IPS-18c (cell line): ENCODE data around the gene RAPGEF2.
"Not testable (repeated sequence)": the region's sequence is repeated elsewhere in the genome, so short reads cannot be mapped to it uniquely, and the experiment has no call there.

Experiments used
- H3K4me3 ChIP-seq: 2 replicates; pipeline ENCODE4 v1.7.0; 2013; ENCODE audit warnings: low read depth, mild to moderate bottlenecking, low read length, moderate library complexity; ENCODE audit not compliant: insufficient read depth
- H3K9me3 ChIP-seq: one replicate; pipeline ENCODE4 v1.6.1; 2013; ENCODE audit warnings: mild to moderate bottlenecking, low read length, moderate library complexity; ENCODE audit not compliant: control insufficient read depth, insufficient read depth

RAPGEF2 gene

DNA sequence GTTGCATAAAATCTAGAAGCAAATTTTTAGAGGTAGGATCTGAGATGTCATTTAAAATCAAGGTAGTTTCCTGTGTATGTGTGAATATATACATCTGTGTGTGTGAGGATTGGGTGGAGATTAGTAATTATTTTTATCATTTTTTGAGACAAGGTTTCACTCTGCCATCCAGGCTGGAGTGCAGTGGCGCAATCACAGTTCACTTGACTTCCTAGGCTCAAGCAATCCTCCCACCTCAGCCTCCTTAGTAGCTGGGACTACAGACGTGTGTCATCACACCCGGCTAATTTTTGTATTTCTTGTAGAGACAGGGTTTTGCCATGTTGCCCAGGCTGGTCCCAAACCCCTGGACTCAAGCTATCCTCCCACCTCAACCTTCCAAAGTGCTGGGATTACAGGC is 188.3 kb downstream of the RAPGEF2 start:
- no peaks in the 10 kb centered on the region for H3K9me3 ChIP-seq
- H3K4me3 ChIP-seq, result no peak overlapping the region

DNA sequence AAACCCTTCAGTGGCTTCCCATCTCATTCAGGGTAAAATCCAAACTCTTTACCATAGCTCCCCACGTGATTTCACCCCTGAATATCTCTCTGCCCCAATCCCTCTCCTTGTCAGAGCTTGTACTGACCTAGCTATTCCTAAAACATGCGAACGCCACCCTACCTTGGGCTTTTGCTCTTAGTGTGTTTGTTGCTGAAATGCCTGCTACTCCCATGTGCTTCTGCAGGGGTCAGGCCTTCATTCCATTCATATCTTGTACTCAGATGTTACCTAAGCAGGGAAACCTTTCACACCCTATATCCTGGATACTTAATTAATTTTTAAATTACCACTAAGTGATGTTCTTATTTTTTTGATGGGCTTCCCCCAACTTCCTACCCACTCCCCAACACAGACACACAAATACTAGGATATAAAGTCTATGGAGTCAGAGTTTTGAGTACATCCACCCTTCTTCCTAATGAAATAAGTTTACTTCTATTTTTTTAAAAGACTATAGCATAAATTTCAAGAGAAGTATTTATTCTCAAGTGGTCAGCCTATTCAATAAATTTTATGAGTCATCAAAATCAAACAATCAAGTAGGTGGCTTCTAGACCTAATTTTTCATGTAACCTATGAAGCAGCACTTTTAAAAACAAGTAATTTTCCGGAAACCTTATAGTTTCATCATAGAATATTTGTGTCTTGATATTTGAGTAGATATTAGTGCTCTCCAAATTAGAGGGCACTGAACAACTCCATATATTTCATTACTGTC is 189.4 kb downstream of the RAPGEF2 start:
- H3K4me3 ChIP-seq, result no peak overlapping the region

DNA sequence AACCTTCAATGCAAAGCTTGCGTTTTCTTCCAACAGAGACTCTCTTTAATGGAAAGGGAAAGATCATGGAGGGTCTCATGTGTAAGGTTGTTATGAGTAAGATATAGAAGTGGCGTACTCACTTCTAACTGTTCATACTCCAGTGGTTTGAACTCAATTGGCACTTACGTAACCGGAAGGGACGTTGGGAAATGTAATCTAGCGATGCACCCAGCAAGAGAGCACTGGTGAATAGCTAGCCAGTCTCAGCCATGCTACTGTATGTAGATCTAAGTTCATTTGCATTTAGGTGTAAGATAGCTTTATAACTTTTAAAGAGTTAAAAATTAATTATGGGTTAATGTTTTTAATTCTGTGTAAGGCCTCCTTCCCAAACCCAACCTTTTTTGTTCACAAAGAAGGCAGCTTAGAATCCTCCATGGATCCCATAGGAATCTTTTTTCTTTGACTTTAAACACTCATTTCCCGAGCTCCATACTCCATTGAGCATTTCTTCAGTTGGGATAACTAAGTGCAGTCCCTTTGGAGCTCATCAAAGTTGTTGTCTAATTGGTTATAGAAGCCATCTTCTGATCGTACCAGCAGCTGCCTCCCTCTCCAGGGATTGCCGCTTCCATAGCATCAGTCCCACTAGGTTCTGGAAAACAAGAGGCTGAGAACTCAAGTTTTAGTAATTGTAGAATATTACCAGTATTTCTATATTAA is 191.1 kb downstream of the RAPGEF2 start:
- Histone ChIP-seq H3K9me3 (no peaks in the 10 kb centered on the region), H3K4me3 (no peak overlapping the region)

More for the DNA sequence above, 189.4 kb downstream of the RAPGEF2 start:
- H3K9me3 ChIP-seq, result no peaks in the 10 kb centered on the region

DNA sequence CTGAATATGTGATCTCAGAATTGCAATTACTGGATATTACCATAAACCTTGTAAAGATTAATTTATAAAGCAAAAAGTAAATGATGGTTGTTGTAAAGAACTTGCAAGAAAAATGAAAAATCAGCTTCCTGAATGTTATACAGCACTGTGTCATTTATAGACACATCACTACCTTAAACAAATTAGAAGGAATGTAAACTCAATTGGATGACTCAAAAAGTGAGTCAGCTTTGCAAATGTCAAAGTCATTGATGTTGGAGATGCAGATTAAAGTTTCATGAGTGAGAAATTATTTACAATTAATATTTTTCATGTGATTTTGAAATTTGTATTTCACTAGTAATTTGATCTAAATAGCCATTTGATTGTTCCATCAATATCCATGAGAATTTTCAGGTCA is 193.2 kb downstream of the RAPGEF2 start:
- Histone ChIP-seq H3K9me3 (no peaks in the 10 kb centered on the region), H3K4me3 (no peak overlapping the region)

DNA sequence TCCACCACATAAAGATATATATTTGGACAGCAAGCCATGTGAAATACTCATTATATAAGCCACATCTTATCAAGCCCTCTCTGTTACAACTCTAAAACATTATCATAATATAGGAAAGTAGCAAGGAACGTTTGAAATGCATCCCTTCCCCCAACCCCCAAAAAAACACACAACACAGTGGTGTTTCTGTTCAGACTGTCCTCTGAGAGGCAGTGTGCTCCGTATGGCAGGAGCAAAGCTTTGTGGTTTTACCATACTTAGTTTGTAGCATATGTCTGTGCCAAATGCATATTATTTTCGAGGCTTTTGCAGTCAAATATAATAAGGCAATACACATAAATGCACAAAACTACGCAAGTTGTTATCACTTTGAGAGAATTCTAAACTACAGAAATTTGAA is 194.2 kb downstream of the RAPGEF2 start:
- H3K4me3 ChIP-seq, result no peak overlapping the region
- H3K9me3 ChIP-seq, result no peaks in the 10 kb centered on the region

DNA sequence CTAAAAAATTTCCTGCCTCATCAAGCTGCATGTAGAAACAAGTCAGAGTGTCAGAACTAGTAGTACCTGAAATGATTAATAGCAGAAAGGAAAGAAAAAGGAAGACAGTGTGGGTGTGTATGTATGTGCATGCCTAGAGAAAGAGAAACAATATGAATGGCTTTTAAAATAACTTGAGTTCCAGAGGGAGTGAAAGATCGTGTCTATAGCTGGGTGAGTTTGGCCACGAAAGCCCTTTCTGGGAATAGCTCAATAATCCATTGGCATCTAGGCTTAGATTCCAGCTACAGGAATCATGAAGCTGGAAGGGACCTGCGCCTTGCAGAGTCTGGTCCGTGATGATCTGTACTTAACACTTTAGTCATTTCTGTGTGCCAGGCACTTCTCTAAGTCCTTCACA is 195.6 kb downstream of the RAPGEF2 start:
- Histone ChIP-seq H3K4me3 (no peak overlapping the region), H3K9me3 (no peaks in the 10 kb centered on the region)

DNA sequence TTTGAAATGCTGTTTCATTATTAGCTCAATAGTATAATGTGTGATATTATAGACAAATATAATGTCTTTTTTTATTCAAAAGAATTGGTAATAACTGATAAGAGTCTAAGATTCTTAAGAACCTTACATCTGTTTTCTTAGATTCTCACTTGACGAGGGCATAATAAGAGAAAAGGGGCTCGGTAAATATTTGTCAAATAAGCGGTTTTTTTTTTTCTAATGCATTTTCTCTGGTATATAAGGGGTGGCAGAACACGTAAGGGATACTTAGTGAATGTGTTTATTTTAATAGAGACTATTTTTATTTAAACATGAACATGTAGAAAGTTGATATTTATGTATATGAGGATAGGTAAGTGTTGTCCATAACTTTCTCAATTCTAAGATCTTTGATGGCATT is 200.6 kb downstream of the RAPGEF2 start:
- Histone ChIP-seq H3K9me3 (no peaks in the 10 kb centered on the region), H3K4me3 (no peak overlapping the region)

DNA sequence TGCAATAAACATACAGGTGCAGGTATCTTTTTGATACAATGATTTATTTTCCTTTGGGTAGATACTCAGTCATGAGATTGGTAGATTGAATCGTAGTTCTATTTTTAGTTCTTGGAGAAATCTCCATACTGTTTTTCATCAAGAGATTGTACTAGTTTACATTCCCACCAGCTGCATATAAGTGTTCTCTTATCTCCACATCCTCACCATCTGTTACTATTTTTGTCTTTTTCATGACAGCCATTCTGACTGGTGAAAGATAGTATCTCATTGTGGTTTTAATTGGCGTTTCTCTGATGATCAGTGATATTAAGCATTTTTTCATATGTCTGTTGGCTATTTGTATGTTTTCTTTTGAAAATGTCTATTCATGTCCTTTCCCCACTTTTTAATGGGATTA is 202.2 kb downstream of the RAPGEF2 start:
- Histone ChIP-seq H3K4me3 (no peak overlapping the region), H3K9me3 (no peaks in the 10 kb centered on the region)

DNA sequence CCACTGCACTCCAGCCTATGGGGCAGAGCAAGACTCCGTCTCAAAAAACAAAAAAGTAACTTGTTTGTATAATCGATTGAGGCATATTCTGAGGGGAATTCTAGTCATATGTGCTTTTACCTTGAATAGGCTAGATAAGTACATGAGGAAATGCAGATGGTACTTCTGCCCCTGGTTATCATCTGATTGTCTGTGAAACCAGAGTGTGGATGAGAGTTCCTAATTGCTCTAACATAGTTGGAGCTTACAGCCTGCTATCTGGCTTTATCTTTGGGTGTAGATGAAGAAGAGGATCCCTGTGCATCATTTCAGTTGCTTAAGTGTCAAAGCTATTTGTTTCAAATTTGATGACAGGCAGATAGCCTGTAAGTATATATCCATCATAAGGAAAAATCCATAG is 205.1 kb downstream of the RAPGEF2 start:
- Histone ChIP-seq H3K9me3 (no peaks in the 10 kb centered on the region), H3K4me3 (no peak overlapping the region)

DNA sequence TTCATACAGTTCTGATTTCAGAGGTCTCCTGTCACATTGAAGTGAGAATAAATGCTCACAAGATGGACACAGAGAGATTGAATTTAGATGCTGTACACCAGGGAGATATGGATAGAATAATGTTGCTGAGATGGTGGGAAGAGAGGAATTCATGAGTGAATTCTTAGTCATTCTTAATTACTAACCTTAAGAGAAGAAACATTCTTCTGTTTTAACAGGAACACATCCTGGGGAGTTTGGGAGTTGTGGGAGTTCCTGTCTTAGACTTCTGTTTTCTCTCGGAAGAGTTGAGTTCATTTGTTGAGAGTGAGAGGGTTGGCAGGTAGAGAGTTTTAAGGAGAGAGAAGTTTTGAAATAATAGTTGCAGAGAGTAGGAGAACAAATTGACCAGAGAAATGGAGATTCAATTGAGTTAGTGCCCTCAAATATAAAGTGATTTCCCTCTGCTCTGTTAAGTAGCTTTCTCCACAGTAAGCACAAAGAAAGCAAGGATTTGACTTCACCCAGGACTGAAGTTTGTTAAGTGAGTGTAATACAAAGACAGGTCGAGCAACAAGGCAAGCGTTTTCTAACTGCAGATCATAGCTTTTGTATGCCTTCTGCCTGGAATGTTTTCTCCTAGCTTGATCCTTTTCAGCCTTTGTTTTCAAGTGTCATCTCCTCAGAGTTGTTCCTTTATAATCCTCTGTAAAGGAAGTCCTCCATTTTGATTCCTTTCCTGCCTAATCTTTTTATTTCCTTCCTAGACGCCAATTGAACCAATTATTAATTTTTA is 205.9 kb downstream of the RAPGEF2 start:
- H3K4me3 ChIP-seq, result no peak overlapping the region
- no peaks in the 10 kb centered on the region for H3K9me3 ChIP-seq

DNA sequence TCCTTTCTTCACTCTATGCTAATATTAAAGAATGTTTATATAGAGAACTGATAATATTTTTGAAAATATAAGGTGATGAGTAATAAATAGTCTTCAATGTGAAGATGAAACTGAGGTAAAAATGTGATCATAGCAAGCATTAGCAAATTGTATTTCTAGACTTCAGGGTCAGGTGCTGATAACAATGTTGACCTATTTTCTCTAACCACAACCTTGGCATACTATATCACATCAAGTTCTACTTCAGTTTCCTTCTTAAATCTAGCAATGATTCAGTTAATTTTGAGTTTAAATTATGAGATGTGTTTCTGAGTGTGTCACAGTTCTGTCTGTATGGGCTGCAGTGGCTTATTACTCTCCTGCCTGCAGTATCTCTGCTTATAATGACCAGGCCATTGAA is 209.4 kb downstream of the RAPGEF2 start:
- Histone ChIP-seq H3K9me3 (no peaks in the 10 kb centered on the region), H3K4me3 (no peak overlapping the region)

DNA sequence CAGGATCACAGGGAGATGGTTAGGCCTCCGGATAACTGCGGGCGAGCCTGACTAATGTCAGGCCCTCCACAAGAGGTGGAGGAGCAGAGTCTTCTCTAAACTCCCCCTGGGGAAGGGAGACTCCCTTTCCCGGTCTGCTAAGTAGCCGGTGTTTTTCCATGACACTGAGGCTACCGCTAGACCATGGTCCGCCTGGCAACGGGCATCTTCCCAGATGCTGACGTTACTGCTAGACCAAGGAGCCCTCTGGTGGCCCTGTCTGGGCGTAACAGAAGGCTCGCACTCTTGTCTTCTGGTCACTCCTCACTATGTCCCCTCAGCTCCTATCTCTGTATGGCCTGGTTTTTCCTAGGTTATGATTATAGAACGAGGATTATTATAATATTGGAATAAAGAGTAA is 213.0 kb downstream of the RAPGEF2 start:
- H3K9me3 ChIP-seq, H3K4me3 ChIP-seq: not testable (repeated sequence)

DNA sequence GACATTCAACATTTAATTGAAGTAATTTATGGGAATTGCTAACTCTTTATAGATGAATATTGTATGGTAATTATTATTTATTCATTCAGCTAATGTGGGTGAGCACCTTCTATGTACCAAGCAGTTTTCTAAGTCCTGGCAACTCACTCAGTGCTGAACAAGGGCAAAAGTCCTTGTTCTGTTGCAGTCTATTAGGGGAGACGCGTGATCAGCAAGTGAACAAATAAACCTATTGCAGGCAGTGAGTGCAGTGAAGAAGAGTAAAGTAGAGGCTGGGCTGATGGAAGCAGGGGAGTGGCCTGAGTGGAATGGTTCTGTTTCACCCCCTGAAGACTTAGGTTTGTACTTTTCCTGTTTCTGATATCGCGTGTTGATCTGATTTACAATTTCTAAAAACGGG is 214.3 kb downstream of the RAPGEF2 start:
- Histone ChIP-seq H3K9me3 (no peaks in the 10 kb centered on the region), H3K4me3 (no peak overlapping the region)

DNA sequence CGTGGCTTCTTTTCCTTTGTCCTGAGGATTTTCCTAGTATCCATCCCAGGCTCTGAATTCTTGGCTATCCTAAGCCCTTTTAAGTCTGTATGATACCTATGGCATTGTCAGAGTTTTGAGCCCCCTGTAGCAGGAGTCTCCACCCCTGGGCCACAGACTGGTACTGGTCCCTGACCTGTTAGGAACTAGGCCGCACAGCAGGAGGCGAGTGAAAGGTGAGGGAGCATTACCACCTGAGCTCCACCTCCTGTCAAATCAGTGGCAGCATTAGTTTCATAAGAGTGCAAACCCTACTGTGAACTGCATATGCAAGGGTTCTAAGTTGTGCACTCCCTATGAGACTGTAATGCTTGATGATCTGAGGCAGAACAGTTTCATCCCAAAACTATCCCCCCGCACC is 216.1 kb downstream of the RAPGEF2 start:
- no peak overlapping the region for H3K4me3 ChIP-seq
- no peaks in the 10 kb centered on the region for H3K9me3 ChIP-seq

DNA sequence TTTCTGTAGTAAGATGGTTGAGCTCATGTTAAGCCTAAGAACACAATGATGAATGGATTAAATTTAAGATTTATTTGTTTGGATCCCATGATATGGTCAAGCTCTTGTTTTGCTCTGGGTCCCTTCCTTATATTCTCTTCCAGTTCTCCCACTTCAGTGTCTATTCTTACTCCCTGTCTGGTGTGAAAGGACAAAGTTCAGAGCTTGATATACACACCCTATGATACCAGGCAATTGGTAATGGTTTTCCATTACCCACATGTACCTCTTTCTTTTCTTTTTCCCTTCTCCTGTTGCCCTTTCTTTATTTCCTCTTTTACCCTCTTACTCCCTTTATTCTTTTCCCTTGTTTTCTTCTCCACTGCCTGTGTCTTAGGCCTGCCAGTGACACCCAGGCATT is 223.6 kb downstream of the RAPGEF2 start:
- H3K9me3 ChIP-seq, result no peaks in the 10 kb centered on the region
- no peak overlapping the region for H3K4me3 ChIP-seq

DNA sequence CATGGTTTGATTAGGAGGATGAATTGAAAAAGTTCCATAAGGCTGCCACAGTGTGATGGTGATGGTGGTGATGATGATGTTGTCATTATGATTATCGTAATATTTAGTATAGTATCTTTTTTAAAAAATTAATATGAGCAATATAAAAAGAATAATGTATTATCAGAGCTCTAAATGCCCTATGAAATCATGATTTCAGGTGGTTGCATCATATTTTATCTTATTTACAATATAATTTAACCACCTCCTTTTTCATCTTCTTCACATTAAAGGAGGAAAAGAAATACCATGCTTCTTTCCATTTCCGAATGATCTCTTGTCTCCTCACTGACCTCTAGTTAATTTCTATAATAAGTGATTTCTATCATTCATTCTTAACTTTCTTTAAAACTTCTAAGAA is 225.9 kb downstream of the RAPGEF2 start:
- H3K9me3 ChIP-seq, result no peaks in the 10 kb centered on the region
- H3K4me3 ChIP-seq, result no peak overlapping the region

DNA sequence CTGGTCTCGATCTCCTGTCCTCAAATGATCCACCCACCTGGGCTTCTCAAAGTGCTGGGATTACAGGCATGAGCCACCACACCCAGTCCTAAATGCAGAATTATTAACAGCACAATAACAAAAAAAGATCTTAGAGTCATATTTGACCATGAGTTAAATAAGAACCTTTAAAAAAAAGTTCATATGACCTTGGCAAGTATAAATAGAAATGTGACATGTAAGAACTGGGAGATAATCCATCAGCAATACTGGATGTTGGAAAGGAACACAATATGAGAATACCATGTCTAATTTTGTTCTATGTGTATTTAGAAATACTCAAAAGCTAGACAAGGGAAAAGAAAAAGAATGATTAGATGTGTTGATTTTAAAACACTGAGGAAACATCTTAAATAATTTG is 231.6 kb downstream of the RAPGEF2 start:
- Histone ChIP-seq H3K9me3 (no peaks in the 10 kb centered on the region), H3K4me3 (no peak overlapping the region)

DNA sequence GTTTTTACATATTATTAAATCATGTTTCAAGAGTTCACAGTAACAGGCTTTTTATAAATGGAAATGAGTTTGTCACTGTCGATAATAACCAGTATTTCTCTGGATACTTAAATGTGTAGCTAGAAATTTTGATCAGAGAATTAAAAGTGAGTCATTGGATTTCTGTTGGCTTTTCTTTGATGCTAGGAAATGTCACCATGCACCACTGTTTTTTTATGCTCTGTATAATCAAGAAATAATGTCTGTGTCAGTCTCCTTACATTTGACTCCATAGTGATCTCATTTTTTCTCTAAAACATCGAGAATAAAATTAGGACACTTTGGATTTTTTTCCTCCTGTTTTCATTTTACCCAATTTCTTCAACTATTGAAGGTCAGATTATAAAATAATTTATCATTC is 234.2 kb downstream of the RAPGEF2 start:
- H3K4me3 ChIP-seq, result no peak overlapping the region
- no peaks in the 10 kb centered on the region for H3K9me3 ChIP-seq
